C4-2B (cell line): ENCODE measurements around the gene SPAG4.

Experiments used
- H3K27ac ChIP-seq: fragments of 450-650 bp; 2 replicates; pipeline ENCODE4 v1.5.1; 2017
- CTCF ChIP-seq: fragments of 450-650 bp; conservative IDR thresholded peaks from 2 replicates; pipeline ENCODE4 v1.5.1; 2017; ENCODE audit warnings: mild to moderate bottlenecking
- ZFX ChIP-seq: fragments of 450-650 bp; IDR thresholded peaks from 2 replicates; pipeline ENCODE4 v1.6.1; 2017

The SPAG4 gene

GRCh38 chr20:35661908-35662307, 46.3 kb downstream of the SPAG4 start:
- H3K27ac ChIP-seq = no peak overlapping the region
- TF ChIP-seq ZFX (no peak), CTCF (no peak)

GRCh38 chr20:35662551-35662950, 46.9 kb downstream of the SPAG4 start:
- TF ChIP-seq ZFX = no peak
- TF ChIP-seq CTCF = no peak
- no peak overlapping the region for H3K27ac ChIP-seq

GRCh38 chr20:35663516-35664465, 48.2 kb downstream of the SPAG4 start:
- peak overlapping the region; percentile 97 for H3K27ac ChIP-seq

GRCh38 chr20:35664466-35665206, 49.0 kb downstream of the SPAG4 start, which contains the start of the genes CPNE1 and RBM12:
TSS of gene CPNE1 (minus strand) at chr20:35664900. CDS start at chr20:35632923, 31,977 bp downstream.
TSS of gene RBM12 (minus strand) at chr20:35664900. CDS start at chr20:35655322, 9,578 bp downstream.
- peak within 1 kb of the TSS; percentile 97 for H3K27ac ChIP-seq
- TF ChIP-seq ZFX (peak; percentile 97), CTCF (no peak)

More at GRCh38 chr20:35663516-35664465, 48.2 kb downstream of the SPAG4 start:
- TF ChIP-seq CTCF (no peak), ZFX (no peak)

GRCh38 chr20:35665949-35666288, 50.3 kb downstream of the SPAG4 start:
- no peak overlapping the region for H3K27ac ChIP-seq
- TF ChIP-seq ZFX = no peak
- TF ChIP-seq CTCF = no peak

- no peak for TF ChIP-seq CTCF
- no peak for TF ChIP-seq ZFX
- H3K27ac ChIP-seq = no peak overlapping the region
These were observed 53.6 kb downstream of the SPAG4 start for GRCh38 chr20:35669221-35669620.

GRCh38 chr20:35669681-35670080, 54.1 kb downstream of the SPAG4 start:
- H3K27ac ChIP-seq = no peak overlapping the region
- no peak for TF ChIP-seq ZFX
- no peak for TF ChIP-seq CTCF
